GM19452 (cell line): ENCODE data around the gene URM1.
"Not testable (repeated sequence)": the region's sequence is repeated elsewhere in the genome, so short reads cannot be mapped to it uniquely, and the experiment has no call there.

Experiments used
- ATAC-seq: cut with Tn5 transposase; IDR thresholded peaks from one replicate; pipeline ENCODE4 v1.9.1; 2021; ENCODE audit not compliant: unreplicated experiment

URM1 gene

DNA sequence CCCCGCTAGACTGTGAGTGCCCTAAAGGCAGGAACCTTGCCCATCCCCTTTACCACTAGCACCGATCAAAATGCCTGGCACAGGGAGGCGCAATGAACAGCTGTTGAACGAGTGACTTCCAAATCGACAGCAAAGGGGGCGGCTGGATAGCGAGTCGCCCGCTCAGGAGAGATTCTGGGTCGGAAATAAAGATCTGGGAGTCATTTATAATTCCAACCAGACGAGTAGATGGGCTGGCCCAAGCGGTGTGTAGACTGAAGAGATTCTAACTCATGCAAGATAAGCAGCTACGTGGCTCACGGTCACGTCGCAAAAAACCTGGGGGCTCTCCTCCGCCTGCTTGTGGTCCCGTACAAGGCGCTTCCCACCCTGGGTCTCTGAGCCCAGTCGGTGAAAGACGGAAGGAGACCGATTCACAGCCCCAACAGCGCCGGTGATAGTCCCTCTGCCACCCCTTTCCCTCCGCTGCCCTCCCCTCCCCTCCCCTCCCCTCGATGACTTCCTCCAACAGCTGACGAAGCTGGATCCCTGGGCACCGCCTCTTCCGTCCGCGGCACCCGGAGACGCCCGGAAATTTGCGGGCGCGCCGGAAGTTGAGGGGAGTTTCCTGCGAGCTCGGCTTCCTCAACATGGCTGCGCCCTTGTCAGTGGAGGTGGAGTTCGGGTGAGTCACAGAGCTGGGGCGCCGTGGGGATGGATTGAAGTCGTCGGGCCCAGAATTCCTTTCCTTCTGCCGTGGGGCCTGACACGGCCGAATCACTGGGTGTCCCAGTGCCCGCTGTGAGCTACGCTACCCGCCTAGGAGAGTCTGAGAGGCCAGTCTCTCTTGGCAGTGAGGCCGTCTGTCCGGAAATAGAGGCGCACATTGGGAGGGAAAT lies at the start of gene URM1:
URM1 (plus strand) TSS at position 623 of the 878 bp plus-strand sequence; CDS start at position 630, 7 bp downstream.
- peak; percentile 87 for ATAC-seq

GRCh38 chr9:128321879-128322403 lies 49.2 kb upstream of the URM1 start:
- ATAC-seq: peak; percentile 10

- peak; percentile 76 for ATAC-seq
These were observed 48.6 kb upstream of the URM1 start, which contains the start of the genes COQ4 and TRUB2 for GRCh38 chr9:128322404-128323211. Gene COQ4 (plus strand): TSS chr9:128322839. CDS start chr9:128322859, 20 bp downstream. Gene TRUB2 (minus strand): TSS chr9:128322447. CDS start chr9:128322408, 39 bp downstream.

GRCh38 chr9:128323212-128323730 lies 47.9 kb upstream of the URM1 start:
- no peak for ATAC-seq

DNA sequence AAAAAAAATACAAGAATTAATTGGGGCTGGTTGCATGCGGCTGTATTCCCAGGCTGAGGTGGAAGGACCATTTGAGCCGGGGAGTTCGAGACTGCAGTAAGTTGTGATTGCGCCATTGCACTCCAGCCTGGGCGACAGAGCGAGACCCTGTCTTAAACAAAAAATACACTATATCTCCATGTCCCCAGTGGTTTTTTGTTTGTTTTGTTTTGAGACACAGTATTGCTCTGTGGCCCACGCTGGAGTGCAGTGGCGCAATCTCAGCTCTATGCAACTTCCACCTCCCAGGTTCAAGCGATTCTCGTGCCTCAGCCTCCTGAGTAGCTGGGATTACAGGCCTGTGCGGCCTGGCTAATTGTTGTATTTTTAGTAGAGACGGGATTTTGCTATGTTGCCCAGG lies 47.4 kb upstream of the URM1 start:
- ATAC-seq: no peak

DNA sequence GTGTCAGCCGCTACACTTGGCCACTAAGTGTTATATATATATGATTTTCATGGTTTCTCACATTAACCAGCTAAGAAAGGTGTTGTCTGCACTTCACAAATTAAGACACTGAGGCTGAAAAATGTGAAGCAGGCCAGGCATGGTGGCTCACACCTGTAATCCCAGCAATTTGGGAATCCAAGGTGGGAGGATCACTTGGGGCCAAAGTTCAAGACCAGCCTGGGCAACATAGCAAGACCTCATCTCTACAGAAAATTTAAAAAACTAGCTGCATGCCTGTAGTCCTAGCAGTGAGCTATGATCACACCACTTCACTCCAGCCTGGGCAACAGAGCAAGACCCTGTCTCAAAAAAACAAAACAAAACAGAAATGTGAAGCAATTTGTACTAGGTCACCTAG lies 46.8 kb upstream of the URM1 start:
- ATAC-seq: no peak

- ATAC-seq: no peak
These were observed 45.5 kb upstream of the URM1 start for GRCh38 chr9:128325629-128326028.

GRCh38 chr9:128333451-128333869 lies 37.7 kb upstream of the URM1 start:
- ATAC-seq: no peak

DNA sequence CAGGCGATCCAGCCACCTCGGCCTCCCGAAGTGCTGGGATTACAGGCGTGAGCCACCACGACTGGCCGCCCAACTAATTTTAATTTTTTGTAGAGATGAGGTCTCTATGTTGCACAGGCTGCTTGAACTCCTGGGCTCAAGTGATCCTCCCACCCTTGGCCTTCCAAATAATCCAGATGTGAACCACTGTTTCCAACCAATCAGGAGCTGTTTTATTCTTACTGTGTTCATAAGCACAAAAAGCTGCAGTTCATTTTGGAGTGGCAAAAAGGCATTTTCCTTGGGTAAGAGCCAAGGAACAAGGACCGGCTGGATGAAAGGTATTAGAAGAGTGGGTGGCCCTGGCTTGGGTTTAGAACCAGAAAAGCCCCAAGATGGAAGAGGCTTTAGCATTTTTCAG lies 36.0 kb upstream of the URM1 start:
- no peak for ATAC-seq

- no peak for ATAC-seq
These were observed 35.3 kb upstream of the URM1 start for GRCh38 chr9:128335914-128336313.

GRCh38 chr9:128337936-128338335 lies 33.2 kb upstream of the URM1 start:
- no peak for ATAC-seq

DNA sequence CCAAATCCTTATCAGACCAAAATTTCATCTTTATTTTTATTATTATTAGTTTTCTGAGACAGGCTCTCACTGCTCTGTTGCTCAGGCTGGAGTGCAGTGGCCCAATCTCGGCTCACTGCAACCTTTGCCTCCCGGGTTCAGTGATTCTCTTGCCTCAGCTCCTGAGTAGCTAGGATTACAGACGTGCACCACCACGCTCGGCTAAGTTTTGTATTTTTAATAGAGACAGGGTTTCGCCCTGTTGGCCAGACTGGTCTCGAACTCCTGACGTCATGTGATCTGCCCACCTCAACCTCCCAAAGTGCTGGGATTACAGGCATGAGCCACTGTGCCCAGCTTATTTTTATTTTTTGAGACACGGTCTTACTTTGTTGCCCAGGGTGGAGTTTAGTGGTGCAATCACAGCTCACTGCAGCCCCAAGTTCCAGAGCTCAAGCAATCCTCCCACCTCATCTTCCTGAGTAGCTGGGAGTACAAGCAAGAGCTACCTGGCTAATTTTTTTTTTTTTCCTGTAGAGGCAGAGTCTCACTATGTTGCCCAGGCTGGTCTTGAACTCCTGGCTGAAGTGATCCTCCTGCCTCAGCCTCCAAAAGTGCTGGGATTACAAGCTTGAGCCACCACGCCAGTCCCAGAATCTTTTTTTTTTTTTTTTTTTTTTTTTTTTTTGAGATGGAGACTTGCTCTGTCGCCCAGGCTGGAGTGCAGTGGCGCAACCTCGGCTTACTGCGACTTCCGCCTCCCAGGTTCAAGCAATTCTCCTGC lies 32.1 kb upstream of the URM1 start:
- ATAC-seq: not testable (repeated sequence)

DNA sequence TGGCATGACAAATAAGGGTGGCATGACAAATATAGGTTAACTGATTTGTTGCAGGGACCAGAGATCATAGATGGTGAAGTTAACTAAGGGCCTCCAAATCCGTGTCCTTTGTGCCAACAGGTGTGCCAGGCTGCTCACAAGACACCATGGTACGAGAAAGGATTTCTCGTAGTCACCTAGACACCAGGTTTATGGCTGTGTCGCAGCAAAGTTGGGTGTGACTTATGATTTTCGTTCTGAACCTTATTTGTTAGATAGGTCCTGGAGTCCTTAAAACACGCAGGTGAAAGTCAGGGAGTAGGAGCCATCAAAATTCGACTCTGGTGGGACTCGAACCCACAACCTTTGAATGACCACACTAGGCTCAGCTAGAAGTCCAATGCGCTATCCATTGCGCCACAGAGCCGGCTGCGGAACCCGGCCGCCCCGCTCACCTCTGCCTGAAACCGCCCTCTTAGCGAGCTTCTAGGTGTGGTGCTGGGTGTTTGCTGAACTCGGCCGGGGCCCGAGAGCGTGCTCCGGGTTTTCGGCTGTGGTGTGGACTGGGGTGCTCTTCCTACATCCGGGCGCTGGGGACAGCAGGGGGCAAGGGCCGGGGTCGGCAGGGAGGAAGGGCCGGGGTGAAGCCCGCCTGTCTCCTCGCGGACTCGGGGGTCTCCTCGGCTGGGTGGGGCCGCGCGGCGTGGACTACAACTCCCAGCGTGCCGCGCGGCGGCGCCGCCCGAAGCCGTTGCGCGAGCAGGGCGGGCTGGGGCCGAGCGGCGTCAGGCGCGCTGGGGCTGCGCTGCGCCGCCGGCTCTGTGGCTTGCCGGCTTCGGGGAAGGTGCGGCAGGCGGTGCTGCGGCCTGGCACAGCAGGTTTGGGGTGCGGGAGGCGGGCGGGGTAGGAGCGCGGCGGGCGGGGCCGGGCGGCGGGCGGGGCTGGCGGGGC lies 31.1 kb upstream of the URM1 start, which contains the start of gene SLC27A4:
SLC27A4 (plus strand) TSS at position 767 of the 930 bp plus-strand sequence. CDS start 2,606 bp downstream, outside the sequence.
- ATAC-seq: peak; percentile 84

DNA sequence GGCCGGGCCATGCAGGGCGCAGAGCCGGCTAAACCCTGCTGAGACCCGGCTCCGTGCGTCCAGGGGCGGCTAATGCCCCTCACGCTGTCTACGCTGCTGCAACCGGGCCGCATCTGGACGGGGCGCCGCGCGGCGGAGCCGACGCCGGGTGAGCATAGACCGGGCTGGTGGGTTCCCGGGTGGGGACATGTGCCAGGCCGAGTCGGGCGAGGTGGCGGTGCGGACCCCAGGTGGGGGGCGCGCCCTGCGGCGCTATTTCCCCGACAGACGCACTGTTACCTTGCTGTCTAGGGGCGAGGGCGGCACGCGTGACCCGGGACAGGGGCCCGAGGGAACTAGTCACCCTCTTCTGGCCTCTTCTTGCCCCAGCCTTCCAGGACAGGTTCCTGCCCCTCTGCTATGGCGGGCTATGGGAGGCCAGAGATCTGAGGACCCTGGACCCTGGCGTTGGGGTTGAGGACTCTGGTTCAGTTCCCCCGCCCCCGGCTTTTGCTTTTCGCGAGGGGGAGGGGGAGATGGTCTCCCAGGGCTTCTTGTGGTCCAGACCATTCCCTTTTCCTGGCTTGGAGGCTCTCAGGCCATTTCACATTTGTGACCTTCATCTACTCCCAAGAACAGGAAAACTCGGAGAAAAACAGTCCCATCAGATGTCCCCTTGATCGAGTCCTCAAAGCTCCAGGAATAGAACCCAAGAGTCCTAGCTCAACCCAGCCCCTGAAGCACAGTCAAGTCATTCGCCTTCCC lies 30.3 kb upstream of the URM1 start:
- no peak for ATAC-seq

- ATAC-seq: no peak
These were observed 29.7 kb upstream of the URM1 start for GRCh38 chr9:128341435-128341849.

- no peak for ATAC-seq
These were observed 28.0 kb upstream of the URM1 start for GRCh38 chr9:128342971-128343680.

DNA sequence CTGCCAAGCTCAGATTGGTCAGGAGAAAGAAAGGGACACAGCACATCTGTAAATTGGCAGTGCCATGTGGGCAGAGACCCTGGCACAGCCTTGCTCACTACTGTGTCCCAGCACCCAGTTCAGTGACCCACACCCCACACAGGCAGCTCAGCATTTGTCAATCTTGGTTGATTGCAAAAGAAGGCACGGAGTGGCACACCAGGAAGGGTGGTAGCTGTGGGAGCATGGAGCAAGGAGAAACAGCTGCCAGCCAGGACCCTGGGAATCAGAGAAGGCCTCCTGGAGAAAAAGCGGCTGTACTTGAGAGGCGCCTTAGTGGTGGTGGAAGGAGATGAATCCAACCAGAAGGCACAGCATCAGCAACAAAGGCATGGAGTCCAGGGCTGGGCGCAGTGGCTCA lies 27.3 kb upstream of the URM1 start:
- ATAC-seq: no peak
